HG03039 (cell line): Measurements from ENCODE around the gene SSBP3.

ENCODE experiments used
- ATAC-seq: cut with Tn5 transposase; IDR thresholded peaks from one replicate; pipeline ENCODE4 v1.9.1; 2021; ENCODE audit warnings: mild to moderate bottlenecking, moderate library complexity; ENCODE audit not compliant: unreplicated experiment

The SSBP3 gene

GRCh38 chr1:54291276-54292001 lies 114.8 kb downstream of the SSBP3 start:
- no peak for ATAC-seq

- no peak for ATAC-seq
Measured at GRCh38 chr1:54290506-54291184, 115.5 kb downstream of the SSBP3 start.

GRCh38 chr1:54289712-54290233 lies 116.4 kb downstream of the SSBP3 start:
- no peak for ATAC-seq

GRCh38 chr1:54287801-54288211 lies 118.4 kb downstream of the SSBP3 start:
- no peak for ATAC-seq

- no peak for ATAC-seq
Measured at GRCh38 chr1:54287176-54287650, 119.0 kb downstream of the SSBP3 start.

- no peak for ATAC-seq
Measured at GRCh38 chr1:54285815-54286345, 120.3 kb downstream of the SSBP3 start.

- ATAC-seq = no peak
Measured at GRCh38 chr1:54284781-54285529, 121.2 kb downstream of the SSBP3 start.

GRCh38 chr1:54283635-54284385 lies 122.4 kb downstream of the SSBP3 start:
- ATAC-seq = no peak

- no peak for ATAC-seq
Measured at GRCh38 chr1:54282101-54282847, 123.9 kb downstream of the SSBP3 start.

- ATAC-seq = no peak
Measured at GRCh38 chr1:54280651-54281050, 125.5 kb downstream of the SSBP3 start.

GRCh38 chr1:54279457-54279856 lies 126.7 kb downstream of the SSBP3 start:
- no peak for ATAC-seq

- no peak for ATAC-seq
Measured at GRCh38 chr1:54278941-54279422, 127.2 kb downstream of the SSBP3 start.

- ATAC-seq = no peak
Measured at GRCh38 chr1:54277451-54278341, 128.5 kb downstream of the SSBP3 start.

- ATAC-seq = no peak
Measured at GRCh38 chr1:54276617-54277450, 129.4 kb downstream of the SSBP3 start.

GRCh38 chr1:54275349-54275748 lies 130.8 kb downstream of the SSBP3 start:
- no peak for ATAC-seq

- no peak for ATAC-seq
Measured at GRCh38 chr1:54274881-54275280, 131.3 kb downstream of the SSBP3 start.

GRCh38 chr1:54274448-54274847 lies 131.7 kb downstream of the SSBP3 start:
- no peak for ATAC-seq

- ATAC-seq = no peak
Measured at GRCh38 chr1:54273795-54274163, 132.4 kb downstream of the SSBP3 start.
